GM19193 (cell line): Measurements from ENCODE around the gene DBH.

Source experiments
- POLR2A ChIP-seq: IDR thresholded peaks from 4 replicates; pipeline ENCODE4 v1.6.1; 2011; ENCODE audit not compliant: insufficient read depth, insufficient read length; ENCODE audit errors: extremely low read depth

Gene DBH

GRCh38 chr9:133659516-133659915 is 23.4 kb downstream of the DBH start:
- no peak for TF ChIP-seq POLR2A

GRCh38 chr9:133661846-133662540 is 25.8 kb downstream of the DBH start:
- no peak for TF ChIP-seq POLR2A

GRCh38 chr9:133664173-133665050 is 28.2 kb downstream of the DBH start:
- TF ChIP-seq POLR2A, result no peak

DNA sequence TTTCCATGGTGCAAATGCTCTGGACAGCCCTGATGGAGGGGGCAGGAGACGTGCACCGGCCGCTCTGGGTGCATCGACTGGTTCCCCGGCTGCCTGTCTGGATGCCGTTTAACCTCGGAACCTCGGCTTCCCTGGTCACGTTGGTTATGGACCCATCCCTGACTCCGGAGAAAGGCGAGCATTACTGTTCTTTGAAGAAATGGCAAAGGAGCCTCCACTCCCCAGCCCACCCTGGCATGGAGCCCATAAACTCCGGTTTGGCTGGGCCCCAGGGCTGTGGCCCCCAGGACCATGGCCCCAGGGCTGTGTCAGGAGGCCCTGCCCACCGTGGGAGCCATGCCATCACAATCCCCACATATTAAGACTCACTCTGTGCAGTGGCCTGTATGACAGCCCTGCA is 28.9 kb downstream of the DBH start:
- TF ChIP-seq POLR2A, result no peak

GRCh38 chr9:133665535-133665934 is 29.4 kb downstream of the DBH start:
- TF ChIP-seq POLR2A, result no peak

DNA sequence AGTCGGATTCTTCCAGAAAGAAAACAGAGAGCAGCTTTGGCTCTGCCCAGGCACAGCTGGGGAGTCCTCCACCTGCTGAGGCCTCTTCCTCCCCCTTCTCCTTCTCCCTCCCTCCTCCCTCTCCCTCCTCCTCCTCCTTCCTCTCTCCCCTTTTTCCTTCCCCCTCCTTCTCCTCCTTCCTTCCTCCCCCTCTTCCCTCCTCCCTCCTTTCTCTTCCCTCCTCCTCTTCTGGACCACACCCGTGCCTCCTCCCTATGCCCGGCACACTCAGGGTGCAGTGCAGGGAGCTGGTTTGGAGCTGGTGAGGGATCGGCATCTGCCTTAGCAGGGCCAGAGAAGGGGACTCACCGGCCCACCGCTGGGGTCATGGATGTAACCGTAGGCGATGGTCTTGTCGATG is 30.2 kb downstream of the DBH start:
- no peak for TF ChIP-seq POLR2A

GRCh38 chr9:133666845-133667244 is 30.7 kb downstream of the DBH start:
- TF ChIP-seq POLR2A, result no peak

GRCh38 chr9:133667759-133668450 is 31.7 kb downstream of the DBH start:
- no peak for TF ChIP-seq POLR2A

DNA sequence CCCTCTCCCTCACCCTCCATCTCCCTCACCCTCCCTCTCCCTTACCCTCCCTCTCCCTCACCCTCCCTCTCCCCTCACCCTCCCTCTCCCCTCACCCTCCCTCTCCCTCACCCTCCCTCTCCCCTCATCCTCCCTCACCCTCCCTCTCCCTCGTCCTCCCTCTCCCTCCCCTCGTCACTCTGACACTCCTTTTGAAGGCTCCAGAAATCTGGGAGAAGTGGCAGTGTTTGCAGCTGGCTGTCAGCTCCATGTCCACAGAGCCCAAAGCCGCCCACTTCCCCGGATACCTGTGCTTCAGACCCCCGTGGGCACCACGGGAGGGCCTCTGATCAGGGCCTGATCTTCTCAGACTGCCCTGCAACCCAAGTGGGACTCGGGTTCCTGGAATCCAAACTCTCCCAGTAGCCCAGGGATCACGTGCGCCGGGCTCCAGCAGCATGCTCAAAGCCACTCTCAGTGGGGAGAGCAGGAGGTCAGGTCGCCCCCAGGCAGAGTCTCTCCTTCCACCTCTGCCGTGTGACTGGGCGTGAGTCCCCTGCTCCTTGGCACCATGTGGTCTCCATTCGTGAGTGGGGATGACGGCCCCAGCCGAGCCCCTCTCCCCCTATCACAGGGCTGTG is 33.1 kb downstream of the DBH start:
- TF ChIP-seq POLR2A, result no peak

GRCh38 chr9:133670466-133670865 is 34.3 kb downstream of the DBH start:
- no peak for TF ChIP-seq POLR2A

DNA sequence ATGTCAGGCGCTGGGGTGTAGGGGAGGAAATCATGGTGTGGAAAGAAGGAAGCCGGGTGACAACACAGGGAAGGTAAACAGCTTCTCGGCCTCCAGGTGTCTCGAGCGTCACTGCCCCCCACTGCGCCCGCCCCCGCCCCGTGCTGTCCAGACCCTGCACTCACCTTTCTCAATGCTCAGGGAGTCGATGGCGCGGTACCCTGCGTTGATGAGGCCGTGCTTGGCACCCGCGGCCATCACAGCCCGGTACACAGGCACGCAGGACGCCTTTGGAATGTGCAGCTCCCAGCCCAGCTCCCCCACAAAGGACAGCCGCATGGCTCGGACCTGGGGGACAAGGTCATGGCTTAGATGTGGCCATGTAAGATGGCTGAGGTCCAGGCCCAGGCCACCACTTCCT is 35.2 kb downstream of the DBH start:
- TF ChIP-seq POLR2A, result no peak

DNA sequence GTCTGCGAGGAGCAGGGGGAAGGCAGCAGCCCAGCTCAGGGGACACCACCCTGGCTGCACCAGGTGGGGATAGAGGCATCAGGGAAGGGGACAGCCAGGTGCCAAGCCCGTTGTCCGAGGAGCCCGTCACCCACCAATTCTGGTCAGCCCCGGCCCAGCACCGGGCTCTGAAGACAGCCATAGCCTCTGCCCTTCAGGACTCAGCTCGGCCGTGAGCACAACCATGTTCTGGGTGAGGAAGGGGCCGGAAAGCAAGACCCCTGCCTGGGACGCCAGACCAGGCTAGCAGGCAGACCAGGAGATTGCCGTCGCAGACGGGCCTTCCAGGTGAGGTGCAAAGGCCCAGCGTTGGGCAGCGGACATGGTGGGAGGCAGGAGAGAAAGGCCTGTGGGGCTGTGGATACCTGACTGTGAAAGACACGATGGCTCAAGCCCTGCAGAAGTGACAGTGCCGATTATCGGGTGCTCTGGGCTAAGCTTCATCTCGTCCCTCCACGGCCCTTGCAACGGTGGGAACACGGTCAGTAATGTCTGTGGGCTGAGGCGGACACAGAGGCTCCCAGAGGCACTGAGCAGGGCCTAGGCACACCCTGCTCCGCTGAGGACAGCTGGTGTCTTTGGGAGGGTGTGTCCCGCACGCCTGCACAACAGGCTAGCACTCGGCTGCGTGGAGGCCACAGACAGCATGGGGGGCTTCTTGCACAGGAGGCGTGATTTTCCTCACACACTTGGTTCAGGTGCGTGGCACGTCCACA is 36.5 kb downstream of the DBH start:
- no peak for TF ChIP-seq POLR2A

DNA sequence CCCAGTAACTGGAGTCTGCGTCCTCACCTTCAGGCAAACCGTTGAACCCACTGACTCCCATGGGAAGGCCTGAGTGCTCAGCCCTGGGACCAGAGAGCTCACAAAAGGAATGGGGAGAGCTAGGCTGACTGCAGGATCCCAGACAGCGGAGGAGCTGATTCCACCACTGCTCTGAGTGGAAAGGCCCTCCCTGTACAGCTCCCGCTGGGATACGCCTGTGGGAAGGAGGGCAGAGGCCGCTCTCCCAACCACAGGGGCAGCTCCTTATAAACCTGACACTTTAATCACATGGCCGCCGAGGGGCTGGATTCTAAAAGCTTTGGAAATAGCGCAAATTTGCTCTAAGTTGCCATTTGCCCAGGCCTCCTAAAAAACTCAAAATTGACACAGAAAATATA is 37.1 kb downstream of the DBH start:
- TF ChIP-seq POLR2A, result no peak

- TF ChIP-seq POLR2A, result no peak
Observed at GRCh38 chr9:133674091-133674490, 37.9 kb downstream of the DBH start.
